Measurements from ENCODE around the gene ACTN1. TPM values are rescaled to one million over a fixed set of nuclear protein-coding genes. Genes with fewer than 3 reads are reported as not detected.

ACTN1 gene
- total RNA-seq, 1 donor from 2014 or later = 27.9 TPM

DNA sequence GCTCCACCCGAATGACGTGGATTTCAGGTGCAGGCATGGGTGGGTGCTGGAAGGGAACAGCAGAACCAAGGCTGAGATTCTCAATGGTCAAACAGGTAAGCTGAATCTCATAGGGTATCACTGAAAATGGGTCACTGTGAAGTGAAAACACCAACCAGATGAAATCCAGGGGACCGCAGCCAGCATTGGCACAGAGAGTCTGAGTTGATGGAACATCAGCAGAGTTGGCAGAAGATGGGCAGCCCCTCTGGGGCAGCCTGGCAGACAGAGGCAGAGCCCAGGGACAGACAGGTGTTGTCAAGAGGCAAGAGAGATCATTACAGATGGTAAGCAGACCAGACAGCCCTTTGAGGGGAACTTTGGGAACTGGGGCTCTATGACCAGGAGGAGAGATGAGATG, 48.0 kb downstream of the ACTN1 start:
- Mint-ChIP-seq H3K27ac (no peak overlapping the region), H3K36me3 (ENCODE audit: low read depth) (peaks cover 2% of the 10 kb centered on the region), H3K4me1 (ENCODE audit: low read depth) (peaks cover 13% of the 10 kb centered on the region), H3K27me3 (ENCODE audit: insufficient read depth) (no peaks in the 10 kb centered on the region), H3K4me3 (no peak overlapping the region), H3K9me3 (peaks cover 11% of the 10 kb centered on the region)
- no peak for DNase-seq (ENCODE audit: low spot score)
- intact Hi-C loops (cut with micrococcal nuclease) = no loop called here

DNA sequence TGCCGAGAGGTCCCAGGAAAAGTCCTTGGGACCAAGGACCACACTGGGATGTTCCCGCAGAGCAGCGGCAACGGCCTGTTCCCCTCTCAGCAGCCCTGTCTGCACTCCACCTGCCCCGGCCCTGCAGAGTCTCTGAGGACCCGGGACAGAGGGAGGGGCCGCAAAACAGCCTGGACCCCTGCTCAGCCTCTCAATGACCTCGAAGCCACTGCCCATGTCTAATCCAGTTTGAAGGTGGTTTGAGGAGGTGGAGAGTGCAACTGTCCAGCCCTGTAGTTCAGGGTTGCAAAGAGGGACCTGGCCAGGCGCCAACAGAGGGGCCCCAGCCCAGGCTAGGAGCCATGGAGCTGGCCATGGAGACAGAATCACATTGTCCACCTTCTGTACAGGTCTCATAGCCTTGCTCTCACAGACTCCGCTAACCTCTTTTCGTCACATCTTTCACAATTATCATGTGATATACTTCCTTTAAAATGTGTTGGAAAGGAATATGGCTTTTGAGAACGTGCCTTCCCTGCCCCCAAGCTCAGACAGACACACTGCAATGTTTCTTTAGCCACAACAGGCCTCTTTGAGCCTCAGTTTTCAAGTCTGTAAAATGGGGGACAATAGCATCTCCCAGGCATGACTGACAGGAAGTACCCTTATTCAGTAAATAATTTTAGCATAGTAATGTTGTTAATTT, 49.3 kb downstream of the ACTN1 start:
- H3K4me1 Mint-ChIP-seq (ENCODE audit: low read depth) = peaks cover 15% of the 10 kb centered on the region
- H3K36me3 Mint-ChIP-seq (ENCODE audit: low read depth) = peaks cover 9% of the 10 kb centered on the region
- H3K9me3 Mint-ChIP-seq = peaks cover 21% of the 10 kb centered on the region
- H3K27ac Mint-ChIP-seq = no peak overlapping the region
- intact Hi-C loops (cut with micrococcal nuclease) = no loop called here
- DNase-seq (ENCODE audit: low spot score) = no peak
- no peaks in the 10 kb centered on the region for H3K27me3 Mint-ChIP-seq (ENCODE audit: insufficient read depth)
- H3K4me3 Mint-ChIP-seq = no peak overlapping the region

DNA sequence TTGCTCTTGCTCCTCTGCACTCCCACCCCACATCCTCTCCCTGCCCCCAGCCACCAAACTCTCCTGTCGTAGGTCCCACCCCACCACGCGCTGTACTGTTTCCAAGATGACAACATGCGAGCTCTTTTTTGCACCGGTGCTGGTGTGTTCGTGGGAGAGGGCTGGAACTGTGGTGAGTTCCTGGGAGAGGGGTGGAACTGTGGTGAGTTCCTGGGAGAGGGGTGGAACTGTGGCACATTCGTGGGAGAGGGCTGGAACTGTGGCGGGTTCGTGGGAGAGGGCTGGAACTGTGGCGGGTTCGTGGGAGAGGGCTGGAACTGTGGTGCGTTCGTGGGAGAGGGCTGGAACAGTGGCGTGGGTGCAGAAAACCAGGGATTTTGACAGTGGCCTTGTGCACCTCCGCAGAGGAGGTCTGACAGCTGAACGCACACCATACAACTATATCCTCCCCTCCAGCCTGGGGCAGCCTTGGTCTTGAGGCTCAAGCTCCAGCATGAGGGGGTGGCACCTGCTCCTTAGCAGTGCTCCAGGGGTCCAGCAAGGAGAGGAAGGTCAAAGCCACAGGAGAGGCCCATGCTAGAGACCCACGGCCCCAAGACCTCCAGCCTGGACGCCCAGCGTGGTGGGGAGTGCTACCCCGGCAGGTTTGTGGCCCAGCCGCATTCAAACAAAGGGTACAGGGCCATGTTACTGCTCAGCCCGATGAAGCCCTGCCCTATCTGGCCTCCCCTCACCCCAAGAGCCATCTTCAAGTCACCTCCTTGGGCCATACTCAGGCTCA, 50.1 kb downstream of the ACTN1 start:
- Mint-ChIP-seq H3K36me3 (ENCODE audit: low read depth) (peaks cover 13% of the 10 kb centered on the region), H3K4me1 (ENCODE audit: low read depth) (peaks cover 22% of the 10 kb centered on the region), H3K4me3 (no peak overlapping the region), H3K27me3 (ENCODE audit: insufficient read depth) (no peaks in the 10 kb centered on the region), H3K27ac (peak overlapping the region; percentile 24), H3K9me3 (peaks cover 25% of the 10 kb centered on the region)
- intact Hi-C loops (cut with micrococcal nuclease) = no loop called here
- no peak for DNase-seq (ENCODE audit: low spot score)

DNA sequence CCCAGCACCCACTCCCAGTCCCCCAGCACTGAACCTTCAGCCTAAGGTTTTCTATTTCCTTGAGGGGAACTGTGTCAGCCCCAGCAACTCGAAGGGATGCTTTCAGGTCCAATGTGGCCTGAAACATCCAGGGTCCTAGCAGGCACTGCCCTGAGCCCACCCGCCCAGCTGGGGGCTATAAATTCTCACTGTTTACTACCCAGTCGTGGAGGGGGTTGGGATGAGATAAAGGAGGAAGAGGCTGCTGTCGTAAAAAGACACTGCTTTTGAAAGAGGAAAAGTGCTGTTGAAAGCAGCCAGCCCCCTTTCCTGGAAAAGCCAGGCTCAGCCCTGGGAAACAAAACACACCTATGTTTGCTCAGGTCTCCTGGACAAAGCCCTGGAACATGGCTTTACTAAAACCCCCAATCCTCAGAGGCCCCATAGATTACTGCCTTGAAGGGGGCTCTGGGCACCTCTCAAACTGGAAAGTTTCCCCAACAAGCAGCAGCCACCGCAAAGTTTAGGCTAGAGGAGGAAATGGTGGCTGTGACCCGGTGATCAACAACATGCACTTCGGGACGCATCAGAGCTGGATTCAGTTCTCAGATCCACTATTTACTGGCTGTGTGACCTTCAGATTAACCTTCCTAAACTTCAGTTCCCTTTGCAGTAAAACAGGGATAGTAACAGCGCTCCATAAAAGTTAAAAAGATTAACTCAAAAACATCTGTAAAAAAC, 51.0 kb downstream of the ACTN1 start:
- H3K27ac Mint-ChIP-seq = peak overlapping the region; percentile 24
- no peaks in the 10 kb centered on the region for H3K27me3 Mint-ChIP-seq (ENCODE audit: insufficient read depth)
- intact Hi-C loops (cut with micrococcal nuclease) = no loop called here
- peaks cover 27% of the 10 kb centered on the region for H3K4me1 Mint-ChIP-seq (ENCODE audit: low read depth)
- peaks cover 16% of the 10 kb centered on the region for H3K36me3 Mint-ChIP-seq (ENCODE audit: low read depth)
- DNase-seq (ENCODE audit: low spot score) = no peak
- no peak overlapping the region for H3K4me3 Mint-ChIP-seq
- peaks cover 25% of the 10 kb centered on the region for H3K9me3 Mint-ChIP-seq

DNA sequence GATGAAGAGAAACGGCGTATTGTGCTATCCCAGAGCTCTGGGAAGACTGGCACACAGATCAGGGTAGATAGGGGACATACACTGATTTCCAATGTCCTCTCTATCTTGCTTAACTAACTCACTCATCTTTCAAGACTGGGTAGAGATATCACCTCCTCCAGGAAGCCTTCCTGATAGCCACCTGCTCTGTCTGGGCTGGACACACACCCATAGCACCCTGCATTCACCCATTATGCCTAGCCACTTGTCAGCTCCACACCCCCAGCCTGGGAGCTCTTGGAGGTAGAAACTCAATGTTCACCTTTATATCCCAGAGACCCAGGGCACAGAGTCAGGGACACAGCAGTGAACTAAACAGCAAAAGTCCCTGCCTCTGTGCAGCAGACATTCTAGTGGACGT, 52.0 kb downstream of the ACTN1 start:
- H3K27ac Mint-ChIP-seq = no peak overlapping the region
- no peak overlapping the region for H3K4me3 Mint-ChIP-seq
- H3K9me3 Mint-ChIP-seq = peaks cover 25% of the 10 kb centered on the region
- H3K4me1 Mint-ChIP-seq (ENCODE audit: low read depth) = peaks cover 30% of the 10 kb centered on the region
- peaks cover 16% of the 10 kb centered on the region for H3K36me3 Mint-ChIP-seq (ENCODE audit: low read depth)
- intact Hi-C loops (cut with micrococcal nuclease) = no loop called here
- no peak for DNase-seq (ENCODE audit: low spot score)
- H3K27me3 Mint-ChIP-seq (ENCODE audit: insufficient read depth) = no peaks in the 10 kb centered on the region

DNA sequence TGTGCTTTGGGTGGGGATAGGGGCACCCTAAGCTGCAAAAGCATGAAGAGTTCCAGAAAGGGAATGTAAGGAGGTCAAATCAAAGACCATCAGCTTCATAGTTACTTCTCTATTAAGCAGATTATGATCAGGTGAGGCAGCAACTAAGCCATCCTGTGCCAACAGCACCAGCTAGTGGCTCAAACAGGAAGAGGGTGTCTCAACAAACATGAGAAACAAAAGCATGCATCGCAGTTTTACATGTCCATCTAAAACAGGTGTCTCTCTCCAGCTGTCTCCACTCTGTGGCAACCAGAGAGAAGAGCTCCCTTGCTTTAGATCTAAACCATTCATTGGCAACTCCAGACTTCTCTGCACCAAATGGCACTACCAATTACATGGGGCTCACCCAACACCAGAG, 52.9 kb downstream of the ACTN1 start:
- H3K36me3 Mint-ChIP-seq (ENCODE audit: low read depth) = peaks cover 16% of the 10 kb centered on the region
- intact Hi-C loops (cut with micrococcal nuclease) = no loop called here
- no peaks in the 10 kb centered on the region for H3K27me3 Mint-ChIP-seq (ENCODE audit: insufficient read depth)
- peaks cover 25% of the 10 kb centered on the region for H3K9me3 Mint-ChIP-seq
- no peak overlapping the region for H3K27ac Mint-ChIP-seq
- DNase-seq (ENCODE audit: low spot score) = no peak
- H3K4me1 Mint-ChIP-seq (ENCODE audit: low read depth) = peaks cover 30% of the 10 kb centered on the region
- H3K4me3 Mint-ChIP-seq = no peak overlapping the region

DNA sequence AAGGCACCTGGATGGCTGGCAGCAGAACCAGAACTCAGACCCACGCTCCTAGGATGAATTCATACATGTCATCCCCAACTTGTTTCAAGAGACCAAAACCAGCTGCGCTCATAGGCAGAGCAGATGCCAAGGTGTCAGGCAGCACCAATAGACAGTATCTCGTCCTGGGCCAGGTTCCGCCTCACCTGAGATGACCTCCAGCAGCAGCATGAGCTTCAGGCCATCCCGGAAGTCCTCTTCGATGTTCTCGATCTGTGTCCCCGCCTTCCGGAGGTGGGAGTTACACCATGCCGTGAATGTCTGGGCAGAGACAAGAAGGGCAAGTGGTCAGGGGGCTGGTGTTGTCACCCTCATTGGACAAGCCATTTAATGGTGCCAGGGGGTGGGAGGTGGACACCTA, 53.7 kb downstream of the ACTN1 start:
- H3K9me3 Mint-ChIP-seq = peaks cover 25% of the 10 kb centered on the region
- no peak for DNase-seq (ENCODE audit: low spot score)
- intact Hi-C loops (cut with micrococcal nuclease) = no loop called here
- H3K4me3 Mint-ChIP-seq = no peak overlapping the region
- peaks cover 16% of the 10 kb centered on the region for H3K36me3 Mint-ChIP-seq (ENCODE audit: low read depth)
- peaks cover 30% of the 10 kb centered on the region for H3K4me1 Mint-ChIP-seq (ENCODE audit: low read depth)
- no peaks in the 10 kb centered on the region for H3K27me3 Mint-ChIP-seq (ENCODE audit: insufficient read depth)
- no peak overlapping the region for H3K27ac Mint-ChIP-seq

DNA sequence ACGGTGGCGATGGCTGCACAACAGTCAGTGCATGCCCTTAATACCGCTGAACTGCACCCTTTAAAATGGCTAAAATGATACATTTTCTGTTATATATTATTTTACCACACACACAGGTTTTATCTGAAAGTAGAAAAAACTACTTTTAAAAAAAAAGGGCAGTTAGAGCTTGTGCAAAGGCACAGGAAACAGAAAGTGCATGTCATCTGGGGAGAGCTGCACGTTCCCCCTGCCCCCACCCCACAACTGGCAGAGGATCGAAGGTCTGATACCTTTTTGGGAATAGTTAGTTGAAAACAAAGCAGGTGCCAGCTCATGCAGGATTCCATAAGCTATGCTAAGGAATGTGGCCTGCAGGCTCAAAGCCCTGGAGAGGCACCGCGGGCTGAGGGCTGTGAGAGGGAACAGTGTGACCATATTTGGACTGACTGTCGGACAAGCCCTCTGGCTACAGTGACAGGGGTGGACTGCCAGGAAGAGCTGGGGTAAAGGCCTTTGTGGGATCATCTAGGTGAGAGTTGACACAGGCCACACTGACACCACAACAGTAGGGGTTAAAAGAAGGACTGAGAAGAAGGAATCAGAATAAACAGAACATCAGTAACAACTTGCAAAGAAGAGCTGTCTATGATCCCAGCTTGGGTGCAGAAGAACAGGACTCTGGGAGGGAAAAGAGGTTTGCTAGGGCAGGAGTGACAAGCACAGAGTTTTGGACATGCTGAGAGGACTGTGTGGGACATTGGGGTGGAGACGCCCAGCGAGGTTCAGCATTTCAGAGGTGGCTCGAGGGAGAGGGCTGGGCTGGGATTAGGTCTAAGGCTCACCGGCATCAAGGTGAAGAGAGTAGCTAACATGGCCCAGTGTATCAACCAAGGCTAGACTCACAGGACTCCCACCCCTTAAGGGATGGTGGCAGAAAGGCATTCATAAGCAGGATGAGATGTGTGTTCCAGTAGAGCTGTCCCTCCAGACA, 54.6 kb downstream of the ACTN1 start:
- peaks cover 30% of the 10 kb centered on the region for H3K4me1 Mint-ChIP-seq (ENCODE audit: low read depth)
- peaks cover 16% of the 10 kb centered on the region for H3K36me3 Mint-ChIP-seq (ENCODE audit: low read depth)
- no peak overlapping the region for H3K4me3 Mint-ChIP-seq
- intact Hi-C loops (cut with micrococcal nuclease) = no loop called here
- no peaks in the 10 kb centered on the region for H3K27me3 Mint-ChIP-seq (ENCODE audit: insufficient read depth)
- no peak for DNase-seq (ENCODE audit: low spot score)
- H3K9me3 Mint-ChIP-seq = peaks cover 25% of the 10 kb centered on the region
- H3K27ac Mint-ChIP-seq = no peak overlapping the region

DNA sequence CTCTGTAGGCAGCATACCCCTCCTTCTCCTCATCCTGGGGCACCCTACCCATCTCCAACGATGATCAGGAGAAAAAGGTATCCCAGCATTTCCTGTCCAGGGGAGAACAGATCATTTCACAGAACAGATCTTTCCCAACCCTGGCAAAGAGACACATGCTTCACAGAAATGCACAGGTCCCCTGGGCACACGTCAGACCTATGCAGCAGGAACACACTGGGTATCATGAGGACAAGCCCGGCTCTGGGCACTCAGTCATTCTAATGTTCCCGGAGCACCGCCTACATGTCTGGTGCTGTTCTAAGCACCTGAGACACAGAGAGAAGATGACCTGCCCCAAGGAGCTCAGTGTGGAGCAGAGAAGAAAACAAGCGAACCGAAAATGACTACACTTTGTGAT, 56.2 kb downstream of the ACTN1 start:
- H3K9me3 Mint-ChIP-seq = peaks cover 25% of the 10 kb centered on the region
- H3K27me3 Mint-ChIP-seq (ENCODE audit: insufficient read depth) = no peaks in the 10 kb centered on the region
- intact Hi-C loops (cut with micrococcal nuclease) = no loop called here
- peaks cover 19% of the 10 kb centered on the region for H3K4me1 Mint-ChIP-seq (ENCODE audit: low read depth)
- no peak overlapping the region for H3K4me3 Mint-ChIP-seq
- no peak for DNase-seq (ENCODE audit: low spot score)
- no peak overlapping the region for H3K27ac Mint-ChIP-seq
- peaks cover 16% of the 10 kb centered on the region for H3K36me3 Mint-ChIP-seq (ENCODE audit: low read depth)

DNA sequence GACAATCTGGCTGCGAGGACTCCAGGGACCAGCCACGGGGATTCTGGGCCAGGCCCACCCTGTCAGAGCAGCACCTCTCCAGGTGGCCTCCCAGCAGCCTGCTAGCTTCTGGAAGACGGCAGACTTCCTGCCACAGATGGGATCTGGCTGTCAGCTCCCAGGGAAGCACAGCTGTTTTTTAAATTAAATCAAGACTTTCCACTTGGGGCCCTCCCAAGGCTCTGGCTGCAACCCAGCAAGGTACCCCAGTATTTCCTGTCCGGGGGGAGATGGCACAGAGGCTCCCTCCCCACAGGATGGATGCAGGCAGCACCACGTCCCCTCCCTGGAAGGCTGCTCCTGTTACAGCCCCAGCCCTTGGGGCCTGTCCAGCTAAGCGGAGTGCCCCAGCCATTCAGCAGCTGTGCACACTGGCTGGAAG, 56.9 kb downstream of the ACTN1 start:
- peaks cover 24% of the 10 kb centered on the region for H3K9me3 Mint-ChIP-seq
- H3K4me1 Mint-ChIP-seq (ENCODE audit: low read depth) = peaks cover 17% of the 10 kb centered on the region
- peaks cover 16% of the 10 kb centered on the region for H3K36me3 Mint-ChIP-seq (ENCODE audit: low read depth)
- no peak overlapping the region for H3K27ac Mint-ChIP-seq
- H3K4me3 Mint-ChIP-seq = no peak overlapping the region
- no peak for DNase-seq (ENCODE audit: low spot score)
- H3K27me3 Mint-ChIP-seq (ENCODE audit: insufficient read depth) = no peaks in the 10 kb centered on the region
- intact Hi-C loops (cut with micrococcal nuclease) = no loop called here

DNA sequence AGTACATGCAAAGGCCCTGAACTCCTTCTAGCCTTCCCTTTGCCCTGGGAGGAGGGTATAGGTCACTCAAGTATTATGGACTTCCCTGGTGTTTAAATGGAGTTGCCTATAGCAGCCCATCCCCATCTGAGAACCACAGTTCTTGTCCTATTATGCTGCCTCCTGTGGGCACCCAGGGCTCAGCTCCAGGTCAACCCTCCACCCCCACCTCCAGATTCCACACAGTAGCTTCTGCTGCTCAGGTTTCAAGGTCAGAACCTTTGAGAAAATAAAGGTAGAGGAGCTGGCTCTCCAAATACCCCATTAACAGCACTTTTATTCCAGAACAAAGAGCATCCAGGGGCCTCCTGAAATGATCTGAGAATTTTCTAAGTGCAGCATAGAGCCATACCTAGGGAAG, 57.4 kb downstream of the ACTN1 start:
- peaks cover 19% of the 10 kb centered on the region for H3K9me3 Mint-ChIP-seq
- intact Hi-C loops (cut with micrococcal nuclease) = no loop called here
- no peaks in the 10 kb centered on the region for H3K27me3 Mint-ChIP-seq (ENCODE audit: insufficient read depth)
- no peak overlapping the region for H3K4me3 Mint-ChIP-seq
- H3K27ac Mint-ChIP-seq = no peak overlapping the region
- H3K4me1 Mint-ChIP-seq (ENCODE audit: low read depth) = peaks cover 17% of the 10 kb centered on the region
- peaks cover 18% of the 10 kb centered on the region for H3K36me3 Mint-ChIP-seq (ENCODE audit: low read depth)
- no peak for DNase-seq (ENCODE audit: low spot score)

DNA sequence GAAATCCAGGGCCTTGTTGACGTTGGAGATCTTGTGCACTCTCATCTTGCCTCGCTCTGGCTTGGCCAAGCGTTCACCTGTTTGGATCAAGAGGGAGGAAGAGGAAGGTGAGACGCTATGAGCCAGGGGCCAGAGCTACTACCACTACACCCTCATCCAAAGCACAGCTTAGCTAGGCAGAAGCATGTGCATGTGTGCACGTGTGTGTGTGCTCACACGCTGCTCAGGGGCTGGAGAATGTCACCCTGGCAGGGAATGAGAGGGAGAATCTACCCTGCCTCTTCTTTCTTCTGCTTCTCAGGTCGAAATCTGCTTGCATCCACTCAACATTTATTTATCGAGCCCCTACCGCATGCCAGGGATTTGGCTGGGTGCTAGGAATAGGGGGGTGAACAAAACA, 58.1 kb downstream of the ACTN1 start:
- H3K4me1 Mint-ChIP-seq (ENCODE audit: low read depth) = peaks cover 17% of the 10 kb centered on the region
- peaks cover 13% of the 10 kb centered on the region for H3K9me3 Mint-ChIP-seq
- H3K36me3 Mint-ChIP-seq (ENCODE audit: low read depth) = peaks cover 16% of the 10 kb centered on the region
- DNase-seq (ENCODE audit: low spot score) = no peak
- no peaks in the 10 kb centered on the region for H3K27me3 Mint-ChIP-seq (ENCODE audit: insufficient read depth)
- intact Hi-C loops (cut with micrococcal nuclease) = no loop called here
- H3K27ac Mint-ChIP-seq = no peak overlapping the region
- no peak overlapping the region for H3K4me3 Mint-ChIP-seq

All from activated T-helper 1 cell treated with anti-CD3 and anti-CD28 coated beads, Interleukin-12 subunit alpha, Interleukin-12 subunit beta, Interleukin-2, Interleukin-4 antibody, amounts not matched to agents 30 ng/mL and 10 ng/mL and 1 ng/mL, durations not matched to agents 14 hours and 24 hours and 36 hours (primary cell).